ENCODE results near the gene EPHA7. TPM values are rescaled to one million over a fixed set of nuclear protein-coding genes. Genes with fewer than 3 reads are reported as not detected.

Gene EPHA7
- total and polyA plus RNA-seq, 2 donors (not counting 3 experiments of a cell fraction or from before 2014, with no cell fraction given) = not detected

- TF ChIP-seq CTCF (IDR thresholded peaks at IDR 0.05; ENCODE audit: extremely low read depth in 1 of 2, insufficient read depth in 1 of 2, low read depth in 1 of 2, low read length in 2 of 2) (no peak), EZH2 (IDR thresholded peaks at IDR 0.05; ENCODE audit: borderline replicate concordance, low read depth, low read length, severe bottlenecking) (no peak), FOS (IDR thresholded peaks at IDR 0.05; ENCODE audit: borderline replicate concordance, insufficient read depth, low read length) (no peak), MYC (IDR thresholded peaks at IDR 0.05; ENCODE audit: low read depth, low read length) (no peak), POLR2AphosphoS5 (IDR thresholded peaks at IDR 0.05; ENCODE audit: insufficient read depth, low read depth, low read length) (no peak)
- intact Hi-C loops (cut with micrococcal nuclease) (no loop called here), dilution Hi-C loops (cut with MboI; ENCODE audit: extremely low pct_ligation_motif_present, low sequenced_read_pairs) (no loop called here)
- no peak overlapping the region for H3K27ac ChIP-seq (ENCODE audit: insufficient read depth, low read depth, low read length)
- ChIA-PET POLR2A (no interaction called here), CTCF (no interaction called here)
- no peak overlapping the region for H2AFZ ChIP-seq (ENCODE audit: low read depth, low read length)
- H3K9me3 ChIP-seq (replicated peaks; ENCODE audit: control insufficient read depth, insufficient read depth, low read length) = no peaks in the 10 kb centered on the region
- no peaks in the 10 kb centered on the region for H3K27me3 ChIP-seq (ENCODE audit: control insufficient read depth in 2 of 2, insufficient read depth in 2 of 2, low read length in 2 of 2)
- no peak overlapping the region for H3K9ac ChIP-seq (replicated peaks; ENCODE audit: extremely low read depth, insufficient read depth, low read length)
- no peaks in the 10 kb centered on the region for H3K9me1 ChIP-seq (replicated peaks; ENCODE audit: control insufficient read depth, extremely low read depth, insufficient read depth, low read length)
- BruUV-seq (replicated peaks) = no TSS peak
- no peaks in the 10 kb centered on the region for H3K4me1 ChIP-seq (ENCODE audit: control insufficient read depth, extremely low read depth, insufficient read depth, low read length)
- H3K4me2 ChIP-seq (ENCODE audit: insufficient read depth, low read length) = no peak overlapping the region
- H3K4me3 ChIP-seq (replicated peaks in 1 of 3; ENCODE audit: insufficient read depth in 1 of 3, low read depth in 1 of 3, low read length in 3 of 3) = no peak overlapping the region
- DNase-seq (ENCODE audit: low read depth, low spot score) (no peak), FAIRE-seq (no peak)
- no peaks in the 10 kb centered on the region for H3K36me3 ChIP-seq (ENCODE audit: control insufficient read depth in 2 of 2, extremely low read depth in 1 of 2, insufficient read depth in 2 of 2, low read length in 2 of 2)
- H3K79me2 ChIP-seq (ENCODE audit: control insufficient read depth, insufficient read depth, low read length) = no peaks in the 10 kb centered on the region
- no peaks in the 10 kb centered on the region for H4K20me1 ChIP-seq (replicated peaks; ENCODE audit: control insufficient read depth, extremely low read depth, insufficient read depth, low read length)
Observed at GRCh38 chr6:93350774-93351173, 68.6 kb downstream of the EPHA7 start.

- TF ChIP-seq MAX (IDR thresholded peaks at IDR 0.05; ENCODE audit: insufficient read depth, insufficient read length) (no peak), POLR2AphosphoS5 (IDR thresholded peaks at IDR 0.05; ENCODE audit: insufficient read depth, low read depth, low read length) (no peak), GATA2 (IDR thresholded peaks at IDR 0.05; ENCODE audit: insufficient read depth, insufficient read length, low read depth, low read length) (no peak), JUN (IDR thresholded peaks at IDR 0.05; ENCODE audit: borderline replicate concordance, insufficient read depth, insufficient read length, low read depth) (no peak), MYC (IDR thresholded peaks at IDR 0.05; ENCODE audit: low read depth, low read length) (no peak), POLR2A (IDR thresholded peaks at IDR 0.05; ENCODE audit: low read depth, low read length) (no peak), CTCF (IDR thresholded peaks at IDR 0.05; ENCODE audit: extremely low read depth in 1 of 2, insufficient read depth in 1 of 2, low read depth in 1 of 2, low read length in 2 of 2) (no peak), FOS (IDR thresholded peaks at IDR 0.05; ENCODE audit: borderline replicate concordance, insufficient read depth, low read length) (no peak), EZH2 (IDR thresholded peaks at IDR 0.05; ENCODE audit: borderline replicate concordance, low read depth, low read length, severe bottlenecking) (no peak)
- ChIA-PET POLR2A (no interaction called here), CTCF (no interaction called here)
- DNase-seq (ENCODE audit: low read depth, low spot score) = no peak
- dilution Hi-C loops (cut with MboI; ENCODE audit: extremely low pct_ligation_motif_present, low sequenced_read_pairs) = no loop called here
- Histone ChIP-seq H4K20me1 (replicated peaks; ENCODE audit: control insufficient read depth, extremely low read depth, insufficient read depth, low read length) (no peaks in the 10 kb centered on the region), H3K27me3 (ENCODE audit: control insufficient read depth in 2 of 2, insufficient read depth in 2 of 2, low read length in 2 of 2) (no peaks in the 10 kb centered on the region), H3K79me2 (ENCODE audit: control insufficient read depth, insufficient read depth, low read length) (no peaks in the 10 kb centered on the region), H3K9me1 (replicated peaks; ENCODE audit: control insufficient read depth, extremely low read depth, insufficient read depth, low read length) (no peaks in the 10 kb centered on the region), H3K4me2 (ENCODE audit: insufficient read depth, low read length) (no peak overlapping the region), H3K9ac (replicated peaks; ENCODE audit: extremely low read depth, insufficient read depth, low read length) (no peak overlapping the region), H3K4me3 (replicated peaks in 1 of 3; ENCODE audit: insufficient read depth in 1 of 3, low read depth in 1 of 3, low read length in 3 of 3) (no peak overlapping the region), H2AFZ (ENCODE audit: low read depth, low read length) (no peak overlapping the region), H3K27ac (ENCODE audit: insufficient read depth, low read depth, low read length) (no peak overlapping the region), H3K9me3 (replicated peaks; ENCODE audit: control insufficient read depth, insufficient read depth, low read length) (no peaks in the 10 kb centered on the region), H3K36me3 (ENCODE audit: control insufficient read depth in 2 of 2, extremely low read depth in 1 of 2, insufficient read depth in 2 of 2, low read length in 2 of 2) (no peaks in the 10 kb centered on the region), H3K4me1 (ENCODE audit: control insufficient read depth, extremely low read depth, insufficient read depth, low read length) (no peaks in the 10 kb centered on the region)
- no peak for FAIRE-seq
- intact Hi-C loops (cut with micrococcal nuclease) = loop anchor here (5.0 kb wide), 1 partner anchor 78 kb away; no protein-coding TSS in a partner anchor
- no TSS peak for BruUV-seq (replicated peaks)
Observed at GRCh38 chr6:93344333-93344835, 75.0 kb downstream of the EPHA7 start.

Data from endothelial cell of umbilical vein (primary cell).